Stimulated activated CD4-positive, alpha-beta T cell treated with anti-CD3 and anti-CD28 coated beads, Interleukin-4, amount 100 ng/mL, for 4 hours (primary cell): Measurements from ENCODE around the gene HERC6.
"Not testable (repeated sequence)": the region's sequence is repeated elsewhere in the genome, so short reads cannot be mapped to it uniquely, and the experiment has no call there.

Experiments used
- DNase-seq, 2 experiments: peaks; one replicate each; pipeline ENCODE4 v3.0.0-alpha.2; 2020

HERC6 gene

GRCh38 chr4:88447371-88448095 lies 68.9 kb downstream of the HERC6 start:
- DNase-seq, result no peak

DNA sequence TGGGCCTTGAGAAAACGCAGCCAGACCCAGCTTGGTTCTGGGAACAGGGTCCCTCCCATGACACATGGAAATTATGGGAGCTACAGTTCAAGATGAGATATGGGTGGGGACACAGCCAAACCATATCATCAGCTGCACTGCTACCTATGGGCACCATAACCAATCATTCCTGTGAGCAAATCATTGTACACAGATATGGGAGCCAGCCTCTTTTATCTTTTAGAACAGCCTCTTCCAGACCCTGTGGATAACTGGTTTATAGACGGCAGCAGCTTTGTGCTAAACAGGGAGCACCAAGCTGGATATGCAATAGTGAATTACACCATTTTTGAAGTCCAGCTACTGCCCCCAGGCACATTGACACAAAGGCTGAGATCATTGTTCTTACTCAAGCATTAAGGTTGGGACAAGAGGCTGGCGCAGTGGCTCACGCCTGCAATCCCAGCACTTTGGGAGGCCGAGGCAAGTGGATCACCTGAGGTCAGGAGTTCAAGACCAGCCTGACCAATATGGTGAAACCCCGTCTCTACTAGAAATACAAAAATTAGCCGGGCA lies 69.6 kb downstream of the HERC6 start:
- not testable (repeated sequence) for DNase-seq

DNA sequence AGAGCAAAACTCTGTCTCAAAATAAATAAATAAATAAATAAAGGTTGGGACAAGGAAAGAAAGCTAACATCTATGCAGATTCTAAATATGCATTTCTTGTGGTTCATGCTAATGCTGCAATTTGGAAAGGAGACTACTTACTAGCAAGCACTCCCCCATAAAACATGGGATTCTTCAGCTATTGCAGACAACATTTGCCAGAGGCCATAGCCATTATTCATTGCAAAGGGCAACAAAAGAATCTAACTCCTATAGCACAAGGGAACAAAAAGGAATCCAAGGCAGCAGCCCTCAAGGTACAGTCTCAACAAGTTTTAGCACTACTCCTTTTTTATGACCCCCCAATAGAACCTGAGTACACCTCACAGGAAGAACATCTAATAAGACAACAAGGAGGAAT lies 70.2 kb downstream of the HERC6 start:
- DNase-seq, result no peak

GRCh38 chr4:88449290-88449689 lies 70.6 kb downstream of the HERC6 start:
- DNase-seq, result no peak

DNA sequence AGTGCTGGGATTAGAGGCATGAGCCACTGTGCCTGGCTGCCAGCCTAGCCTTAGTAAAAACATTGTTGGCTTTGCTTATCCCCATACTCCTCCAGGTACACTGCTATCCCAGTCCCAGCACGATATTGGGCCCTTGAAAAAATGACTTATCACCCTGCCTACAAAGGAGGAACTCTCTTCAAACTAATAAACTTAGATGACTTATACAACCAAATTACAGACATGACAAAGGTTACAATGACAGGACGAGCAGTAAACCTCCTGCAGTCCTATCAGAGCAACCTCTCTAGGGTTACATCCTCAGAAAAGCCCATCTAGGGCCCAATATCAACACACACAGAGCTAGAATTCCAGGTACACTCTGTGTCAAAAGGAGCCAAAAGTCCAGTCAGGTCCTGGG lies 72.6 kb downstream of the HERC6 start:
- no peak for DNase-seq

DNA sequence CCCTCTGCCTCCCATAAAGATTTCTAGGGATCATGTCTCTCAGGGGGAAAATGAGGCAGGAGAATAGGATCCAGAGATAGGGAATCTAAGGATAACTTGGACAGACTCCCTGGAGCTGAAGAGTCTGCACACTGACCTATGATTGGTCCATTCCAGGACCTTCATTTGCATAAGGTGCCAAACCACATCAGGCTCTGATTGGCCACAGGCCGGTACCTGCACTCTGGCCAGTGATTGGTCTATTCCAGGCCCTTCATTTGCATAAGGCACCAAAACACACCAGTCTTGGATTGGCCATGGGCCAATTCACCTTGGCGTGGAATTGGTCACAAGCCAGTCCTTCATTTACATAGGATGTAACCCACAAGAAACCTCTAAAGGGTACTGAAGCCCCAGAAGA lies 74.3 kb downstream of the HERC6 start:
- no peak for DNase-seq

- DNase-seq, result peak; percentile 81 to 89
Observed at GRCh38 chr4:88456670-88457306, 78.1 kb downstream of the HERC6 start, which contains the start of gene HERC5. Gene HERC5 (plus strand): TSS chr4:88457119. CDS start chr4:88457270, 151 bp downstream.

DNA sequence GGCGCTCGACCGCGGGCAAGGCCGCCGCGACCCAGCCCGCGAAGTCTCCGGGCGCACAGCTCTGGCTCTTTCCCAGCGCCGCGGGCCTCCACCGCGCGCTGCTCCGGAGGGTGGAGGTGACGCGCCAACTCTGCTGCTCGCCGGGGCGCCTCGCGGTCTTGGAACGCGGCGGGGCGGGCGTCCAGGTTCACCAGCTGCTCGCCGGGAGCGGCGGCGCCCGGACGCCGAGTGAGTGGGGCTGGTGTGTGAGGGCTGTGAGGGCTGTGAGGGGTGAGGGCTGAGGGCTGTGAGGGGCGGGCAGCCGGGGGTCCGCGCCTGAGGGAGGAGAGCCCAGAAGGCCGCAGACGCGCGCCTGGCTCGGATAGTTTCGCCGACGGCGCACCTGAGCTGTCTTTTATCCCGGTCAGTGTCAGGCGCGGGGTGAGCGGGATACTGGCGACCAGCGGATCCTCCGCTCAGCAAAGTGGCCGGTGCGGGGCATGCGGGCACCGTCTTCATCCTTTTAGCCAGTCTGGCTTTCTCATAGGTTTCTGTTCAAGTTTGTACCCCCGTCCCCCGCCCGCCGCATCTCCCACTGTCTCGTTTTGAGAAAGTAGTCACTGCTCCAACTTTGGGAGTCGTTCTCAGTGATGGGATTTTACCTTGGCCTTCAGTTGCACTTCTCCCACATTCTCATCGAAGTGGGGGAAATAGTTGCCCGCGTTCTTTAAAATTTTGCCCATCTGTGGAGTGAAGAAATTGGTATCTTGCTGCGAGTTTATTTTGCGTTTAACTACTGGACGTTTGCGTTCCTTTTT lies 78.9 kb downstream of the HERC6 start:
- peak; percentile 25 to 36 for DNase-seq

DNA sequence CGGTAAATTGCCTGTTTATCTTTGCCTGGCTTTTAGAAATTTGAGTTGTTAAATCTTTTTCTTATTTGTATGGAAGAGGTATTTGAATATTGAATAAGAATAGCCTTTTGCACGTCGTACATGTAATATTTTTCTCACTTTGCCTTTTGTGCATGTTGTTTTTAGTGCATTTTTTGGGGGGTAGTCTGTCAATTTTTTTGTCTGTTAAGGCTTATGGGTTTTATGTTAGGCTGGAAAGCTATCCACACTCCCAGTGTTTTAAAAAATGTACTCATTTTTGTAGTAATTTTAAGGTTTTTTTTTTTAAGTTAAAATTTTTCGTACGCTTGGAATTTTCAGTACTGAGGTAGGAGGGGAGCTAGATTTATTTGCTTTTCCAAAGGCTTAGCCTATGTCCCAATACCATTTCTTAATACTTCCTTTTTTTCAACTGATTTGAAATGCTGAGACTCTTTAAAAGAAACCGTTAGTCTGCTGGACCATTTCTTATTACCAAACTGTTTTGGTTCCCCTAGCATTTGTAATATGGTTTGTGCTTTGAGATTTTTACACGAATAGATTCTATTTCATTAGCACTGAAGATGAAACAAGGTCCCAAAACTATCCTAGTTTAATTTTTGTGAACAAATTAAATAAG lies 79.6 kb downstream of the HERC6 start:
- DNase-seq, result no peak

GRCh38 chr4:88465653-88466192 lies 87.1 kb downstream of the HERC6 start:
- DNase-seq, result no peak

DNA sequence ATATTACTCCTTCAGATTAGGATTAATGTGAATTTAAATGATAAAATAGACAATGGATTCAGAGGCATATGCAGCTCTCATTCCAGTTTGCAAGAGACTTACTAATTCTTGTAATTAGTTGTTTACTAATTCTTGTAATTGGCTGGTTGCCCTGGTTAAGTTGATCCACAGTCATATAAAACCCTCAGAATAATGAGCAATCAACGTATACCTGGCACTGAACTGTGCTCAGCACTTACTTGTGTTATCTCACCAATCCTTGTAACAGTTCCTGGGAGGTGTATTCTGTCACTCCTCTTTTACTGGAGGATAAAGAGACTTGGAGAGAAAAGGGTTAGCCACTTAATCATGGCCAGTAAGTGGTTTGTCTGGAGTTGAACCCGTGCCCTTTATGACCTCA lies 88.7 kb downstream of the HERC6 start:
- DNase-seq, result no peak

GRCh38 chr4:88477229-88477860 lies 98.7 kb downstream of the HERC6 start:
- DNase-seq, result no peak

DNA sequence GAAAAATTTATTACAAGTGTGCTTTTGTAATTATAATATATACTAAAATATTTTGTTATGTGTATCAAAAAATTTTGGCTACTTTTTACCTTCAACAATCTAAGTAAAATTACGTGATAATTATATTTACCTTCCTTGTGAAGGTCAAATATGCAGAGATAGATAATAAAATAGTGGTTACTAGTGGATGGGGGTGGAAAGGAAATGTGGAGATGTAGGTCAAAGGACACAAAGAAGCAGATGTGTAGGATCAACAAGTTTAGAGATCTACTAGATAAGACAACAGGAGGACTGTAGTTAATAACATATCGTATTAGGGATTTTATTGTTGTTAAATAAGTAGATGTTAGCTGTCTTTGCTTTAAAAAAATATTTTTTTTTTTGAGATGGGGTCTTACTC lies 99.6 kb downstream of the HERC6 start:
- no peak for DNase-seq

DNA sequence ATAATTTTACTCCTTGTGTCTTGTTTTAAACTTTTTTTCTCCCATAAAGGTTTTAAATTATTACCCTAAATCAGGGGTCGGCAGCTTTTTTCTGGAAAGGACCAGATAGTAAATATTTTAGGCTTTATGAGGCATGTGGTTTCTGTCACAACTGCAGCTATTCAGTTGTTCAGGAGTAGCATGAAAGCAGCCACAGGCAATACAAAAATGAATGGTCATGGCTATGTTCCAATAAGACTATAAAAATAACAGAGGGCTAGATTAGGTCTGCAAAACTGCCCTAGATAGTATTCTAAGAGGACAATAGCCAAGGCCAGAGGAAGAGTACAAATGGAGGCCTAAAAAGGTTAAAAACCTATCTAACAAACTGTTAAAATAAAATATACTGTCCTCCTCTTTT lies 102.9 kb downstream of the HERC6 start:
- no peak for DNase-seq

DNA sequence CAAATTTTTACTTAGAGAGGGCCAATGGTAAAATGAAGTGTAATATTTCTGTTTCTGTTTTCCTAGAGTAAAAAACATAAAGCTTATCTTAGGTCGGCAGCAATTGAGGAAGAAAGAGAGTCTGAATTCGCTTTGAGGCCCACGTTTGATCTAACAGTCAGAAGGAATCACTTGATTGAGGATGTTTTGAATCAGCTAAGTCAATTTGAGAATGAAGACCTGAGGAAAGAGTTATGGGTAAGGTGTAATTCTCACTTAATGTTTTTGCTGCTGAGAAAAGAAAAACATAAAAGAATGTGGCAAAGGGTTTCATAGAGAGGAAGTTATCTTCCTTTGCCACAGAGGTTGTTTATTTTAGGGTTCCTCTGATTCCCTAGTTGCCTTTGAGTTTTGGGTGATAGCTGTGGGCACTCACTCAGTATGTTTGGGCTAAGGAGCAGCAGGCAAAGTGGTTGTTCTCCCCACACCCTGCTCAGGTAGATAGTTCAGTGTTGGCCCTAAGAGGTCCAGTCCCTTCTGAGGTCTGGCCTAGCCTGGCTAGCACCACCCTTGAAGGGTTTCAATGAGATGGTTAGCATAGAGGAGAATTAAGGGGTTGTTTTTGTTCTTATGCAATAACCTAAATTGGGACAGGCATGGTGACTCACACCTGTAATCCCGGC lies 110.6 kb downstream of the HERC6 start:
- DNase-seq, result no peak
